ENCODE data around the gene PTPRG. TPM values are rescaled to one million over a fixed set of nuclear protein-coding genes. Genes with fewer than 3 reads are reported as not detected.

The PTPRG gene
- total RNA-seq, 1 experiment from 2014 or later: 0.73 TPM

- Histone ChIP-seq H3K4me3 (ENCODE audit: low read length) (no peak overlapping the region), H3K9me3 (ENCODE audit: low read length) (0 out of 2 replicates have a peak, but pooled peaks cover 3% of the 10 kb centered on the region), H3K9me2 (replicated peaks; ENCODE audit: low read length) (no peaks in the 10 kb centered on the region), H3K27ac (ENCODE audit: low read length) (no peak overlapping the region), H3K36me3 (ENCODE audit: low read depth, low read length) (no peaks in the 10 kb centered on the region), H2AFZ (ENCODE audit: low read length) (no peak overlapping the region), H3F3A (ENCODE audit: low read length, unreplicated experiment) (no peaks in the 10 kb centered on the region), H3K4me1 (ENCODE audit: insufficient read depth, low read length) (no peaks in the 10 kb centered on the region), H3K27me3 (ENCODE audit: low read length) (no peaks in the 10 kb centered on the region), H3K79me2 (ENCODE audit: low read length) (no peaks in the 10 kb centered on the region), H4K20me1 (ENCODE audit: low read length) (no peaks in the 10 kb centered on the region), H3K4me2 (ENCODE audit: low read length) (no peak overlapping the region), H3K9ac (ENCODE audit: low read length) (no peak overlapping the region)
- ChIA-PET CTCF (no interaction called here), POLR2A (ENCODE audit: unreplicated experiment) (no interaction called here)
- no peak for TF ChIP-seq EZH2phosphoT487 (IDR thresholded peaks at IDR 0.05; ENCODE audit: borderline replicate concordance, low read length)
- DNase-seq (no peak), ATAC-seq (no peak)
- no TSS peak for BruUV-seq (replicated peaks)
- intact Hi-C loops (cut with micrococcal nuclease): no loop called here
These were observed 293.8 kb downstream of the PTPRG start for GRCh38 chr3:61855211-61855610.

GRCh38 chr3:61857297-61857696 is 295.9 kb downstream of the PTPRG start:
- Histone ChIP-seq H3K36me3 (ENCODE audit: low read depth, low read length) (no peaks in the 10 kb centered on the region), H3K9ac (ENCODE audit: low read length) (no peak overlapping the region), H3K9me3 (ENCODE audit: low read length) (0 out of 2 replicates have a peak, but pooled peaks cover 3% of the 10 kb centered on the region), H3F3A (ENCODE audit: low read length, unreplicated experiment) (no peaks in the 10 kb centered on the region), H3K27me3 (ENCODE audit: low read length) (no peaks in the 10 kb centered on the region), H4K20me1 (ENCODE audit: low read length) (no peaks in the 10 kb centered on the region), H3K79me2 (ENCODE audit: low read length) (no peaks in the 10 kb centered on the region), H3K9me2 (replicated peaks; ENCODE audit: low read length) (no peaks in the 10 kb centered on the region), H3K4me3 (ENCODE audit: low read length) (no peak overlapping the region), H3K27ac (ENCODE audit: low read length) (no peak overlapping the region), H3K4me2 (ENCODE audit: low read length) (no peak overlapping the region), H2AFZ (ENCODE audit: low read length) (no peak overlapping the region), H3K4me1 (ENCODE audit: insufficient read depth, low read length) (no peaks in the 10 kb centered on the region)
- no peak for DNase-seq
- CTCF ChIA-PET: no interaction called here
- TF ChIP-seq CTCF (conservative IDR thresholded peaks at IDR 0.05; ENCODE audit: low read depth, low read length) (no peak), EZH2 (IDR thresholded peaks at IDR 0.05; ENCODE audit: low read length, unreplicated experiment) (no peak), EZH2phosphoT487 (IDR thresholded peaks at IDR 0.05; ENCODE audit: borderline replicate concordance, low read length) (no peak)
- BruUV-seq (replicated peaks): no TSS peak
- ATAC-seq: no peak
- intact Hi-C loops (cut with micrococcal nuclease): no loop called here
- POLR2A ChIA-PET (ENCODE audit: unreplicated experiment): no interaction called here

- Histone ChIP-seq H3K4me3 (ENCODE audit: low read length) (no peak overlapping the region), H3K79me2 (ENCODE audit: low read length) (no peaks in the 10 kb centered on the region), H4K20me1 (ENCODE audit: low read length) (no peaks in the 10 kb centered on the region), H3K9ac (ENCODE audit: low read length) (no peak overlapping the region), H3K36me3 (ENCODE audit: low read depth, low read length) (no peaks in the 10 kb centered on the region), H2AFZ (ENCODE audit: low read length) (no peak overlapping the region), H3K4me2 (ENCODE audit: low read length) (no peak overlapping the region), H3K27ac (ENCODE audit: low read length) (no peak overlapping the region), H3F3A (ENCODE audit: low read length, unreplicated experiment) (no peaks in the 10 kb centered on the region), H3K9me3 (ENCODE audit: low read length) (0 out of 2 replicates have a peak, but pooled peaks cover 3% of the 10 kb centered on the region), H3K4me1 (ENCODE audit: insufficient read depth, low read length) (no peaks in the 10 kb centered on the region), H3K9me2 (replicated peaks; ENCODE audit: low read length) (no peaks in the 10 kb centered on the region), H3K27me3 (ENCODE audit: low read length) (no peaks in the 10 kb centered on the region)
- no peak for ATAC-seq
- no peak; the same call in 1 of the 2 replicates for TF ChIP-seq CTCF (conservative IDR thresholded peaks at IDR 0.05; ENCODE audit: low read depth, low read length)
- no peak for TF ChIP-seq EZH2 (IDR thresholded peaks at IDR 0.05; ENCODE audit: low read length, unreplicated experiment)
- TF ChIP-seq EZH2phosphoT487 (IDR thresholded peaks at IDR 0.05; ENCODE audit: borderline replicate concordance, low read length): no peak
- ChIA-PET CTCF (no interaction called here), POLR2A (ENCODE audit: unreplicated experiment) (no interaction called here)
- intact Hi-C loops (cut with micrococcal nuclease): no loop called here
- no TSS peak for BruUV-seq (replicated peaks)
- peak; percentile 4 for DNase-seq
These were observed 296.7 kb downstream of the PTPRG start for GRCh38 chr3:61858054-61858453.

Data from PC-3 (cell line).